GM23248 (cell line): ENCODE measurements around the gene WDR18. TPM values are rescaled to one million over a fixed set of nuclear protein-coding genes. Genes with fewer than 3 reads are reported as not detected.

Source experiments
- DNase-seq: peaks from one replicate; pipeline ENCODE4 v3.0.0-alpha.2; 2015
- H2AFZ ChIP-seq: fragments of 200-600 bp; sonication (generic); 2 replicates; pipeline ENCODE4 v1.6.1; 2016; ENCODE audit warnings: antibody characterized with exemption
- H3F3A ChIP-seq: fragments of 200-600 bp; sonication (generic); 2 replicates; pipeline ENCODE4 v1.6.1; 2016; ENCODE audit warnings: mild to moderate bottlenecking, antibody characterized with exemption, mixed run types; ENCODE audit not compliant: insufficient read depth
- H3K27ac ChIP-seq: fragments of 200-600 bp; sonication (generic); 2 replicates; pipeline ENCODE4 v1.5.1; 2016; ENCODE audit warnings: mild to moderate bottlenecking
- H3K27me3 ChIP-seq: fragments of 200-600 bp; sonication (generic); replicated peaks from 2 replicates; pipeline ENCODE4 v1.6.1; 2016; ENCODE audit warnings: mild to moderate bottlenecking; ENCODE audit not compliant: insufficient read depth
- H3K36me3 ChIP-seq: fragments of 200-600 bp; sonication (generic); 2 replicates; pipeline ENCODE4 v1.6.1; 2016; ENCODE audit warnings: low read depth, mild to moderate bottlenecking
- H3K4me1 ChIP-seq: fragments of 200-600 bp; sonication (generic); 2 replicates; pipeline ENCODE4 v1.6.1; 2016; ENCODE audit warnings: mild to moderate bottlenecking; ENCODE audit not compliant: insufficient read depth
- H3K4me2 ChIP-seq: fragments of 200-600 bp; sonication (generic); one replicate; pipeline ENCODE4 v1.6.1; 2016; ENCODE audit warnings: mild to moderate bottlenecking; ENCODE audit not compliant: unreplicated experiment
- H3K4me3 ChIP-seq: fragments of 200-600 bp; sonication (generic); 2 replicates; pipeline ENCODE4 v1.5.1; 2016; ENCODE audit warnings: mild to moderate bottlenecking
- H3K79me2 ChIP-seq: fragments of 200-600 bp; sonication (generic); 2 replicates; pipeline ENCODE4 v1.6.1; 2016; ENCODE audit warnings: mild to moderate bottlenecking; ENCODE audit not compliant: insufficient read depth
- H3K9ac ChIP-seq: fragments of 200-600 bp; sonication (generic); 2 replicates; pipeline ENCODE4 v1.6.1; 2016; ENCODE audit warnings: mild to moderate bottlenecking
- H3K9me2 ChIP-seq: fragments of 200-600 bp; sonication (generic); 2 replicates; pipeline ENCODE4 v1.6.1; 2016; ENCODE audit warnings: mixed run types, mild to moderate bottlenecking, moderate library complexity; ENCODE audit not compliant: insufficient read depth
- H3K9me3 ChIP-seq: fragments of 200-600 bp; sonication (generic); one replicate; pipeline ENCODE4 v1.6.1; 2017; ENCODE audit warnings: low read depth
- H4K20me1 ChIP-seq: fragments of 200-600 bp; sonication (generic); 2 replicates; pipeline ENCODE4 v1.6.0; 2016; ENCODE audit not compliant: insufficient read depth
- EZH2 ChIP-seq: fragments of 200-600 bp; sonication (generic); IDR thresholded peaks from 2 replicates; pipeline ENCODE4 v1.6.1; 2018; ENCODE audit warnings: antibody characterized with exemption, mild to moderate bottlenecking; ENCODE audit not compliant: insufficient read depth, poor library complexity, severe bottlenecking
- EZH2phosphoT487 ChIP-seq: fragments of 200-600 bp; sonication (generic); IDR thresholded peaks from 2 replicates; pipeline ENCODE4 v1.6.1; 2018; ENCODE audit warnings: antibody characterized with exemption, moderate library complexity, mild to moderate bottlenecking, low read depth; ENCODE audit not compliant: insufficient read depth
- WGBS, 2 experiments: methylation state at CpG; one replicate each; pipeline ENCODE4 v1.1.6; 2015 to 2017; ENCODE audit warnings: low lambda C conversion rate in 2 of 2, low coverage in 1 of 2; ENCODE audit errors: missing lambda C conversion rate in 2 of 2; 5-methylcytosine and 5-hydroxymethylcytosine counted together
- in situ Hi-C: fragments of 300-500 bp; cut with MboI; formaldehyde crosslinking; loops from 2 replicates; pipeline ENCODE4 v1.15.0; 2020
- polyA plus RNA-seq: library from polyadenylated mRNA; unstranded; fragments of >200 nt; fragmentation: Nextera tagmentation; extraction: Ambion mirVana; gene quantifications from 2 replicates; pipeline ENCODE4 v1.2.1, GENCODE V29; 2016
- total RNA-seq: library from RNA; depleted of rRNA; stranded (reverse); fragments of >200 nt; shearing (Covaris generic); gene quantifications from 2 replicates; pipeline ENCODE4 v1.2.3, GENCODE V29; 2014

WDR18 gene
- total and polyA plus RNA-seq, 2 experiments from 2014 or later, result 83.4 to 157 TPM

- TF ChIP-seq EZH2phosphoT487 (no peak), EZH2 (no peak)
- H3K4me1 ChIP-seq, result peaks cover 15% of the 10 kb centered on the region; the same call in 1 of the 2 replicates
- no peaks in the 10 kb centered on the region for H3K9me2 ChIP-seq
- no peak overlapping the region for H2AFZ ChIP-seq
- no peak overlapping the region for H3K27ac ChIP-seq
- no peaks in the 10 kb centered on the region for H3K27me3 ChIP-seq
- no peak overlapping the region for H3K9ac ChIP-seq
- in situ Hi-C loops, result no loop called here
- H3K4me2 ChIP-seq, result no peak overlapping the region
- WGBS, 2 experiments, result 92 to 96% methylated on average over 17 to 25 of the region's 25 CpGs
- DNase-seq, result no peak
- peaks cover 90% of the 10 kb centered on the region for H3K79me2 ChIP-seq
- H3F3A ChIP-seq, result no peaks in the 10 kb centered on the region
- no peaks in the 10 kb centered on the region for H3K9me3 ChIP-seq
- H3K36me3 ChIP-seq, result no peaks in the 10 kb centered on the region
- H4K20me1 ChIP-seq, result no peaks in the 10 kb centered on the region
- no peak overlapping the region for H3K4me3 ChIP-seq
These were observed 35.2 kb upstream of the WDR18 start for GRCh38 chr19:948842-949496.

GRCh38 chr19:950352-951066 lies 33.6 kb upstream of the WDR18 start:
- peaks cover 15% of the 10 kb centered on the region; the same call in 1 of the 2 replicates for H3K4me1 ChIP-seq
- DNase-seq, result no peak
- H3K36me3 ChIP-seq, result no peaks in the 10 kb centered on the region
- H3K4me2 ChIP-seq, result no peak overlapping the region
- 88 to 89% methylated on average over 14 to 17 of the region's 17 CpGs for WGBS, 2 experiments
- H3K4me3 ChIP-seq, result no peak overlapping the region
- TF ChIP-seq EZH2 (no peak), EZH2phosphoT487 (no peak)
- H3K9ac ChIP-seq, result no peak overlapping the region
- in situ Hi-C loops, result no loop called here
- H3K9me3 ChIP-seq, result no peaks in the 10 kb centered on the region
- H3K79me2 ChIP-seq, result peaks cover 90% of the 10 kb centered on the region
- no peaks in the 10 kb centered on the region for H4K20me1 ChIP-seq
- no peaks in the 10 kb centered on the region for H3K27me3 ChIP-seq
- no peak overlapping the region for H3K27ac ChIP-seq
- H2AFZ ChIP-seq, result no peak overlapping the region
- no peaks in the 10 kb centered on the region for H3K9me2 ChIP-seq
- H3F3A ChIP-seq, result no peaks in the 10 kb centered on the region

- H3K27ac ChIP-seq, result peak overlapping the region; percentile 51
- no peaks in the 10 kb centered on the region for H4K20me1 ChIP-seq
These were observed 32.0 kb upstream of the WDR18 start for GRCh38 chr19:952049-952679.

GRCh38 chr19:952680-953444 lies 31.3 kb upstream of the WDR18 start:
- Histone ChIP-seq H3K36me3 (no peaks in the 10 kb centered on the region), H3K79me2 (peaks cover 89% of the 10 kb centered on the region), H3K9me3 (no peaks in the 10 kb centered on the region), H3K27me3 (no peaks in the 10 kb centered on the region), H4K20me1 (no peaks in the 10 kb centered on the region), H2AFZ (no peak overlapping the region), H3K4me1 (peaks cover 18% of the 10 kb centered on the region; the same call in 1 of the 2 replicates), H3F3A (no peaks in the 10 kb centered on the region), H3K4me2 (no peak overlapping the region), H3K27ac (no peak overlapping the region), H3K4me3 (no peak overlapping the region), H3K9ac (no peak overlapping the region), H3K9me2 (no peaks in the 10 kb centered on the region)
- no peak for TF ChIP-seq EZH2phosphoT487
- no peak for TF ChIP-seq EZH2
- WGBS, 2 experiments, result 54 to 60% methylated on average over 14 to 20 of the region's 21 CpGs
- in situ Hi-C loops, result no loop called here
- DNase-seq, result no peak

More at GRCh38 chr19:952049-952679, 32.0 kb upstream of the WDR18 start:
- WGBS, 2 experiments, result 83 to 91% methylated on average over 14 of the region's 14 CpGs
- DNase-seq, result no peak
- Histone ChIP-seq H3K4me2 (no peak overlapping the region), H3K27me3 (no peaks in the 10 kb centered on the region), H3K4me3 (no peak overlapping the region), H3F3A (no peaks in the 10 kb centered on the region), H3K9me2 (no peaks in the 10 kb centered on the region), H3K36me3 (no peaks in the 10 kb centered on the region), H2AFZ (no peak overlapping the region), H3K9me3 (no peaks in the 10 kb centered on the region), H3K79me2 (peaks cover 89% of the 10 kb centered on the region), H3K4me1 (peaks cover 18% of the 10 kb centered on the region; the same call in 1 of the 2 replicates), H3K9ac (peak overlapping the region; percentile 25; the same call in 1 of the 2 replicates)
- TF ChIP-seq EZH2 (no peak), EZH2phosphoT487 (no peak)
- in situ Hi-C loops, result no loop called here
